Measurements from ENCODE around the gene RNF149. TPM values are rescaled to one million over a fixed set of nuclear protein-coding genes. Genes with fewer than 3 reads are reported as not detected.

The RNF149 gene
- total RNA-seq, 1 experiment from 2014 or later: 34.8 TPM

DNA sequence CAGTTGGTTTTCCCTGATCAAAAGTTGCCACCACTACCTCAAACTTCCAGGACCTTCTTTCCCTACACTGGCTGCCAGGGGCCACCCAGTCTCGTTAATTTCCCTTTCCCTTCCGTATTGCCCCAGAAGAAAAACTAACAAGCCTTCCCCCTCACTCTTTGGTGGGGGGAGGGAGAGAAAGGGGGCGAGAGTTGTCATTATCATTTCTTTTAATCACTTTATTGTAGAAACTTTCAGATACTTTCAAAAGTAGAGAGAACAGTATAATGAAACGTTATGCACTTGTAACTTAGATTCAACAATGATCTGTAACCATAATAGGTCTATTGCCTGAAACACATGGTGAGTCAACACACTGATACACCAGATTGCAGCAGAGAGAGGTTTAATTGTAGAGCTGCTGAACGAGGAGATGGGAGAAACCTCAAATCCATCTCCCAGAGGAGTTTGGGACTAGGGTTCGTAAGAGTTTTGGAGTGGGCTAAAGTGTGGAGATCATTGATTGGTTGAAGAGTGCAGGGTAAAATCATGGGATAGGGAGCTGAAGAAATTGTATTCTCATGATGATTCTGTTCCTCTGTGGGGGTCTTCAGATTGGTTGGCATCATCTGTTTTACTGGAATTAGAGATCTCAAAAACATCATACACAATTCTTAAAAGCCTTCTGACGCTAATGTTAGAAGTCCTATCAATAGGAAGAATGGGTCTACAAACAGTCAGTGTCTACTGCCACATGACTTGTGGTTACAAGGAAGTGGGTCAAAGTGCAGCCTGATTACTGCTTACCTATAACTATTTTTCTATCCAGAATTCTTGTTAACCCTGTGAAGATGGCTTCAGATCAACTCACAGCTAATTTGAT is 2.6 kb upstream of the RNF149 start:
- CTCF ChIA-PET: no interaction called here
- TF ChIP-seq, protein P1, sequence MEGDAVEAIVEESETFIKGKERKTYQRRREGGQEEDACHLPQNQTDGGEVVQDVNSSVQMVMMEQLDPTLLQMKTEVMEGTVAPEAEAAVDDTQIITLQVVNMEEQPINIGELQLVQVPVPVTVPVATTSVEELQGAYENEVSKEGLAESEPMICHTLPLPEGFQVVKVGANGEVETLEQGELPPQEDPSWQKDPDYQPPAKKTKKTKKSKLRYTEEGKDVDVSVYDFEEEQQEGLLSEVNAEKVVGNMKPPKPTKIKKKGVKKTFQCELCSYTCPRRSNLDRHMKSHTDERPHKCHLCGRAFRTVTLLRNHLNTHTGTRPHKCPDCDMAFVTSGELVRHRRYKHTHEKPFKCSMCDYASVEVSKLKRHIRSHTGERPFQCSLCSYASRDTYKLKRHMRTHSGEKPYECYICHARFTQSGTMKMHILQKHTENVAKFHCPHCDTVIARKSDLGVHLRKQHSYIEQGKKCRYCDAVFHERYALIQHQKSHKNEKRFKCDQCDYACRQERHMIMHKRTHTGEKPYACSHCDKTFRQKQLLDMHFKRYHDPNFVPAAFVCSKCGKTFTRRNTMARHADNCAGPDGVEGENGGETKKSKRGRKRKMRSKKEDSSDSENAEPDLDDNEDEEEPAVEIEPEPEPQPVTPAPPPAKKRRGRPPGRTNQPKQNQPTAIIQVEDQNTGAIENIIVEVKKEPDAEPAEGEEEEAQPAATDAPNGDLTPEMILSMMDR (IDR thresholded peaks at IDR 0.05; ENCODE audit: unreplicated experiment): no peak
- H3K36me3 Mint-ChIP-seq (ENCODE audit: insufficient read depth, unreplicated experiment): no peaks in the 10 kb centered on the region
- H3K4me3 Mint-ChIP-seq (ENCODE audit: unreplicated experiment): no peak overlapping the region
- DNase-seq (ENCODE audit: unreplicated experiment): no peak
- POLR2A ChIA-PET: interaction anchor here (0.9 to 1.0 kb wide), 2 partner anchors 10 to 12 kb away, joined by 4 read pairs; no protein-coding TSS in a partner anchor
- intact Hi-C loops (cut with micrococcal nuclease): no loop called here
- BruUV-seq (replicated peaks): no TSS peak
- peaks cover under 1% of the 10 kb centered on the region for H3K27me3 Mint-ChIP-seq (ENCODE audit: insufficient read depth, unreplicated experiment)
- H3K27ac Mint-ChIP-seq (ENCODE audit: low read depth, unreplicated experiment): no peak overlapping the region
- peaks cover 7% of the 10 kb centered on the region for H3K4me1 Mint-ChIP-seq (ENCODE audit: insufficient read depth, unreplicated experiment)
- no peaks in the 10 kb centered on the region for H3K9me3 Mint-ChIP-seq (ENCODE audit: unreplicated experiment)

DNA sequence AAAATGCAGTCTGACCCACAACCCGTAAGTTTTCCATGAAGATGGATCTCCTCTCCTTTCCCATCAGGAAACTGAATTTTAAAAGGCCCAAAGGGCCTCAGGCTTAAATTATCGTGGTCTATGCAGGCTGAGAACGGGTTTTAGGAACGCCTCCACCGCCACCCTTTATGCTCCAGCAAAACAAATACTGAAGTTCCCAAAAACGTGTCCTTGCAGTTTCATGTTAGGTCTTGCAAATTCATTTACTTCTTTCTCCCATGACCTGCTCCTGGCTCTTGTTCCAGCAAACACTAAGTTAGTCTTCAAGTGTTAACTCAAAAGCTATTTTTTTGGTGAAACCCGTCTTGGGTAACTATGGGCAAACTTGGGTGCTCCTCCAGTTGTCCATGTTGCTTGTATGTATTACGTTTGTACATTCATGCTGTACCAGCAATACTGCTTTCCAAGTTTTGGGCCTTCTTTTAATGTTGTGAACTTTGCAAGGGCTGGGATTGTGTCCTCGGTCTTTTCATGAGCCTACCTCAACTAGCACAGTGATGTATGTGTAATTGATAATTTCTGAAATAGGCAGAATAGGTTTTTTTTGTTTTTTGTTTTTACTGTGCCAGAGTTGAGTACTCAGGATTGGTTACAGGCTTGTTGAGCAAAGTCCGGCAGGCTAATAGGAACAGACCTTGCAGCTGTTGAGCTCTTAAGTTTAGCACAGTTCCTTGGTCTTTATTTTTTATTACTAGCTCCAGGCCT is 1.8 kb upstream of the RNF149 start:
- intact Hi-C loops (cut with micrococcal nuclease): no loop called here
- ChIA-PET CTCF (interaction anchor here (1.1 kb wide), 1 partner anchor 70 kb away, joined by 3 read pairs; no protein-coding TSS in a partner anchor), POLR2A (interaction anchor here (0.6 to 2.6 kb wide), 2 partner anchors 18 to 56 kb away, joined by 3 to 7 read pairs; no protein-coding TSS in a partner anchor)
- Mint-ChIP-seq H3K9me3 (ENCODE audit: unreplicated experiment) (no peaks in the 10 kb centered on the region), H3K4me3 (ENCODE audit: unreplicated experiment) (no peak overlapping the region), H3K4me1 (ENCODE audit: insufficient read depth, unreplicated experiment) (peaks cover 15% of the 10 kb centered on the region), H3K27ac (ENCODE audit: low read depth, unreplicated experiment) (no peak overlapping the region), H3K27me3 (ENCODE audit: insufficient read depth, unreplicated experiment) (no peaks in the 10 kb centered on the region), H3K36me3 (ENCODE audit: insufficient read depth, unreplicated experiment) (no peaks in the 10 kb centered on the region)
- TF ChIP-seq, protein P1 (IDR thresholded peaks at IDR 0.05; ENCODE audit: unreplicated experiment): no peak
- no peak for DNase-seq (ENCODE audit: unreplicated experiment)
- no TSS peak for BruUV-seq (replicated peaks)

DNA sequence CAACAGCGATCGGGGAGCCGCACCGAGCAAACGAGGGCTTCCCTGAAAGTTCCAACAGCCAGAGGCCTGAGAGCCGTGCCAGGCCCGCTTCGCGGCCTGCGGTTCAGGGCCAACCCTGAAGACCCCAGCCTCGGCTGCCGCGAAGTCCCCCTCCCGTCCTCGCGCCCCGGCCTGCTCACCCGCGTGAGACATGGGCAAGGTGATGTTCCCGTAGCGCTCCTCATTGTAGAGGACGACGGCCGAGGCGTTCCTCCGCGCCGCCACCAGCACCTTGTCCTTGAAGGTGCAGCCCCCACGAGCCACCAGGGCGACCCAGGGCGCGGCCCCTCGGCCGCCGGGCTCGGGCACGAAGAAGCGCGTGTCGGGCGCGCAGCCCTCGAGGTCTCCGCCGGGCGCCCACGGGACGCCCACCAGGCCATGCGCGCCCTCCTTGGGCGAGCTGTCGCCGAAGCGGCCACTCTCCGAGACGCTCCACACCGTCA is 510 bp downstream of the RNF149 start:
- Mint-ChIP-seq H3K27me3 (ENCODE audit: insufficient read depth, unreplicated experiment) (no peaks in the 10 kb centered on the region), H3K4me1 (ENCODE audit: insufficient read depth, unreplicated experiment) (peaks cover 22% of the 10 kb centered on the region), H3K36me3 (ENCODE audit: insufficient read depth, unreplicated experiment) (peaks cover 8% of the 10 kb centered on the region), H3K9me3 (ENCODE audit: unreplicated experiment) (no peaks in the 10 kb centered on the region), H3K4me3 (ENCODE audit: unreplicated experiment) (peak overlapping the region; percentile 86), H3K27ac (ENCODE audit: low read depth, unreplicated experiment) (peak overlapping the region; percentile 82)
- ChIA-PET CTCF (interaction anchor here (1.7 kb wide), 1 partner anchor 34 kb away, joined by 6 read pairs; no protein-coding TSS in a partner anchor), POLR2A (interaction anchor here (0.7 to 2.6 kb wide), 16 partner anchors 9 to 437 kb away, joined by 3 to 23 read pairs (median 4); partner anchors contain the start of gene CNOT11)
- intact Hi-C loops (cut with micrococcal nuclease): loop anchor here (5.0 kb wide), 1 partner anchor 56 kb away; the partner anchor contains the start of gene CNOT11
- TF ChIP-seq, protein P1 (IDR thresholded peaks at IDR 0.05; ENCODE audit: unreplicated experiment): no peak
- no TSS peak for BruUV-seq (replicated peaks)
- no peak for DNase-seq (ENCODE audit: unreplicated experiment)
